D721Med (cell line): ENCODE measurements around the gene DHX34.
"Not testable (repeated sequence)": the region's sequence is repeated elsewhere in the genome, so short reads cannot be mapped to it uniquely, and the experiment has no call there.

Experiments used
- DNase-seq: peaks from one replicate; pipeline ENCODE4 v3.0.0; 2011; ENCODE audit warnings: low spot score; ENCODE audit not compliant: insufficient read length
- FAIRE-seq: peaks from 2 replicates; lab custom pipeline; 2011; peaks lifted over from hg19 to GRCh38; lab: Jason Lieb, UNC
- TF ChIP-seq, protein P1 (sequence below): IDR thresholded peaks from 2 replicates; pipeline ENCODE4 v1.5.1; 2012; ENCODE audit warnings: mild to moderate bottlenecking, control low read depth; ENCODE audit not compliant: insufficient read depth; ENCODE audit errors: missing control alignments

The DHX34 gene

DNA sequence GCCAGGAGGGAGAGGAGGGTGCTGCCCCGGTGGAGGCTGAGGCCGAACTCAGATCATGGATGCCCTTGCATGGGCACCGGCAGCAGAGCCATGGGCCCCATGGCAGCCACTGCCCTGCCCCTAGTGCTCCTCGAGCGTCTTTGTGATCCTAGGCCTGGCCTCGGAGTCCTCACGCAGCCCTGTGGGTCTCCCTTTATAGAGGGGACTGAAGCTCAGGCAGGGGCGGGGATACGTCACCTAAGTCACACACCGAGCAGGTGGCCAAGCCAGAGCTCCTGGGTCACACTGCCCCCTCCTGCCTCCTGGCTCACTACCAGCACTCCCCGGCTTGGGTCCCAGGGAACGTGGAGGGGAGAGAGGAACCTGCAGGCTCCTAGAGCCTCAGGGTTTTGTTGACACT is 28.7 kb downstream of the DHX34 start:
- DNase-seq (peak; percentile 6), FAIRE-seq (no peak)
- TF ChIP-seq, protein P1, sequence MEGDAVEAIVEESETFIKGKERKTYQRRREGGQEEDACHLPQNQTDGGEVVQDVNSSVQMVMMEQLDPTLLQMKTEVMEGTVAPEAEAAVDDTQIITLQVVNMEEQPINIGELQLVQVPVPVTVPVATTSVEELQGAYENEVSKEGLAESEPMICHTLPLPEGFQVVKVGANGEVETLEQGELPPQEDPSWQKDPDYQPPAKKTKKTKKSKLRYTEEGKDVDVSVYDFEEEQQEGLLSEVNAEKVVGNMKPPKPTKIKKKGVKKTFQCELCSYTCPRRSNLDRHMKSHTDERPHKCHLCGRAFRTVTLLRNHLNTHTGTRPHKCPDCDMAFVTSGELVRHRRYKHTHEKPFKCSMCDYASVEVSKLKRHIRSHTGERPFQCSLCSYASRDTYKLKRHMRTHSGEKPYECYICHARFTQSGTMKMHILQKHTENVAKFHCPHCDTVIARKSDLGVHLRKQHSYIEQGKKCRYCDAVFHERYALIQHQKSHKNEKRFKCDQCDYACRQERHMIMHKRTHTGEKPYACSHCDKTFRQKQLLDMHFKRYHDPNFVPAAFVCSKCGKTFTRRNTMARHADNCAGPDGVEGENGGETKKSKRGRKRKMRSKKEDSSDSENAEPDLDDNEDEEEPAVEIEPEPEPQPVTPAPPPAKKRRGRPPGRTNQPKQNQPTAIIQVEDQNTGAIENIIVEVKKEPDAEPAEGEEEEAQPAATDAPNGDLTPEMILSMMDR: no peak

DNA sequence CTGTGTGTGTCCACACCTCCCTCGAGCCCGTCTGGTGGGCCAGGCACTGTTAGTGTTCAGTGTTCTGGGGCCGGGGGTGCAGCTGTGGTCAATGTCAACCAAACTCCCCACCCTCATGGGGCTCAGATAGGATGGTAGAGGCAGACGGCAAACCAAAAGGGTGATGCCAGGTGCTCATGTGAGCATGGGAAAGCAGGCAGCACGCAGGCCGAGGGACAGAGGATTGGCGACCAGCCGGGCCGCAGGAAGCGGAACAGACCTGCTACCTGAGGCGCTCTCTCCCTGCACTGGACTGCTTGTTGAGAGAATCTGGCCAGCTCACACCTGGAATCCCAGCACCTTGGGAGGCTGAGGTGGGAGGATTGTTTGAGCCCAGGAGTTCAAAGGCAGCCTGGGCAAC is 29.1 kb downstream of the DHX34 start:
- TF ChIP-seq, protein P1: no peak
- DNase-seq (peak; percentile 3), FAIRE-seq (no peak)

DNA sequence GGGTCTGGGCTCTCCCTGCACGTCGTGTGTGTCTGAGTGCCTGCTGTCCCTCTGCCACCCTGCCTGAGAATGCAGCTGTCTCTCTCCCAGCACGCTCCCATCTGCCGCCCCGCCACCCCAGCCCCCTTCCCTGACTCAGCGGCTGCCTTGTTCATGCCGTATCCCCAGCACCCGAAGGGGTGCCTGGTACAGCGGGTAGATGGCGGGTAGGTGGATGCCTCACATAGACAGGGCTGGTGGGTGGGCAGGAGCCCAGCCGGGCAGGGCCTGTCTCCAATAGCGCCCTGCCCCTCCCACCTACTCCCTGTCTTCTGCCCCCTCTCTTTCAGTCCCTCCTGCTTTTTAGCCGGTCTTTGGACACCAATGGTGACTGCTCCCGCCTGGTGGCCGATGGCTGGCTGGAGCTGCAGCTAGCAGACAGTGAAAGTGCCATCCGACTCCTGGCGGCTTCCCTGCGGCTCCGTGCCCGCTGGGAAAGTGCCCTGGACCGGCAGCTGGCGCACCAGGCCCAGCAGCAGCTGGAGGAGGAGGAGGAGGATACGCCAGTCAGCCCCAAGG is 30.3 kb downstream of the DHX34 start:
- TF ChIP-seq, protein P1: no peak
- FAIRE-seq (no peak), DNase-seq (peak; percentile 7)

DNA sequence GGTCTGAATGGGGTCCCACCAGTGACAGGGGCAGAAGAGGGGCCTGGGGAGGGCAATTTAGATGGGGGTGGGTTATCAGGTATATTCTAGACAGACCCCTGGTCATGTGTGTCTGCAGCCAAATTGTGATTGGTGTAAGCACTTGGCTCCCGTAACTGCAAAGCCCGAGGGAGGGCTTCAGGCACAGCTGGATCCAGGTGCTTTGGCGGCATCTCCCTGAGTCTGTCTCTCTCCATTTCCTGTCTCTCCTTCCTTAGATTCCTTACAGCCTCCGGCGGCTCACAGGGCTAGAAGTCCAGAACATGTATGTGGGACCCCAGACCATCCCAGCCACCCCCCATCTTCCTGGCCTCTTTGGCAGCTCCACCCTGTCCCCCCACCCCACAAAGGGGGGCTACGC is 31.4 kb downstream of the DHX34 start:
- TF ChIP-seq, protein P1: no peak
- FAIRE-seq (no peak), DNase-seq (peak; percentile 3)

DNA sequence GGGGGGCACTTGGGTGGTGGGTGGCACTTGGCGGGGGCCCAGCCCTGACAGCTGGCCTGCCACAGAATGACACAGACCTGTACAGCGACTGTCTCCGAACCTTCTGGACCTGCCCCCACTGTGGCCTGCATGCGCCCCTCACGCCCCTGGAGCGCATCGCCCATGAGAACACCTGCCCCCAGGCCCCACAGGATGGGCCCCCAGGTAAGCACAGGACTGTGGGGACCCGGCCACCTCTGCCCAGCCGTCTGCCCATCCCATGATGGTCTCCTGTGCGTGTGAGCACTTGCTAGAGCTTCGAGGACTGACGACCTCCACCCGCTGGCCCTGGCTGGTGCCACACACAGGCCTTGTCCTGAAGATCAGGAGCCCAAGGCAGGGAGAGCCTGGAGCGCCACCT is 32.0 kb downstream of the DHX34 start:
- TF ChIP-seq, protein P1: no peak
- no peak for FAIRE-seq

DNA sequence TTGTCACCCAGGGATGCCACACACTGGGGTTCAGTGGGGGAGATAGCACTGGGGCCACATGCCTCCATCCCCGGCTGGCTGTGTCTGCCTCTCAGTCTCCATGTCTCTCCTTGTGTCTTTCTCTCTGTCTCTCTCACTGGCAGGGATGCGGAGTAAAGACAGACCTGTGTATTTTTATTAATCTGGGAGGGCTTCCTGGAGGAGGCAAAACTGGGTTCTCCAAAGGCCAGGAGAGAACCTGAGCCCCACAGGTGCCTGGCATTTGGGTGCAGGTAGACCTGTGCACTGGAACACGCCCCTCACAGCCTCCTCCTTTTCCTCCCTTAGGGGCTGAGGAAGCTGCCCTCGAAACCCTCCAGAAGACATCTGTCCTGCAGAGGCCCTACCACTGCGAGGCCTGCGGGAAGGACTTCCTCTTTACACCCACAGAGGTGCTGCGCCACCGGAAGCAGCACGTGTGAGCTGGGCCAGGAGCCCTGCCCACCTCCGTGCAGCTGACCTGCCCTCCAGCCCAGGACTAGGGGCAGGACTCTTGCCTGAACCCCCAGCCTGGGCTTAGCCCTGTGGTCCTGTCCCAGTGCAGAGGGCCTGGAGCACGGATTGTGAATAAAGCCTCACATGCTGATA is 32.7 kb downstream of the DHX34 start:
- FAIRE-seq: no peak
- DNase-seq: peak; percentile 3

More for the DNA sequence above, 32.0 kb downstream of the DHX34 start:
- DNase-seq: no peak

DNA sequence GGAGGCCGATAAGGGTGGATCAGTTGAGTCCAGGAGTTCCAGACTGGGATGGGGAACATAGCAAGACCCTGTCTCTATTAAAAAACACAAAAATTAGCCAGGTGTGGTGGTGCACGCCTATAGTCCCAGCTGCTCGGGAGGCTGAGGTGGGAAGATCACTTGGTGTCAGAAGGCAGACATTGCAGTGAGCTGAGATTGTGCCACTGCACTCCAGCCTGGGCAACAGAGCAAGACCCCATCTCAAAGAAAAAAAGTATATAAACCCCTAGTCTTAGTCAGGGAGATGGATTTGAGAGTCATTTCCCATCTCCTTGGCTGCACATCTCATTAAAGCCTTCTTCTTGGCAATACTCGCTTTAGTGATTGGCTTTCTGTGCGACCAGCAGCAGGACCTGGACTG is 34.8 kb downstream of the DHX34 start:
- not testable (repeated sequence) for DNase-seq, FAIRE-seq

More for the DNA sequence above, 32.7 kb downstream of the DHX34 start:
- TF ChIP-seq, protein P1: no peak

DNA sequence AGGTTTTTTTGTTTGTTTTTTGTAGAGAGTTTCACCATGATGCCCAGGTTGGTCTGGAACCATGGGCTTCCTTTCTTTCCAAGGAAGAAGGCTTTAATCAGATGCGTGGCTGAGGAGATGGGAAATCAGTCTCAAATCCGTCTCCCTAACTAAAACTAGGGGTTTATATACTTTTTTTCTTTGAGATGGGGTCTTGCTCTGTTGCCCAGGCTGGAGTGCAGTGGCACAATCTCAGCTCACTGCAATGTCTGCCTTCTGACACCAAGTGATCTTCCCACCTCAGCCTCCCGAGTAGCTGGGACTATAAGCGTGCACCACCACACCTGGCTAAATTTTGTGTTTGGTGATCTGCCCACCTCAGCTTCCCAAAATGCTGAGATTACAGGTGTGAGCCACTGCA is 35.4 kb downstream of the DHX34 start:
- FAIRE-seq, DNase-seq: not testable (repeated sequence)

DNA sequence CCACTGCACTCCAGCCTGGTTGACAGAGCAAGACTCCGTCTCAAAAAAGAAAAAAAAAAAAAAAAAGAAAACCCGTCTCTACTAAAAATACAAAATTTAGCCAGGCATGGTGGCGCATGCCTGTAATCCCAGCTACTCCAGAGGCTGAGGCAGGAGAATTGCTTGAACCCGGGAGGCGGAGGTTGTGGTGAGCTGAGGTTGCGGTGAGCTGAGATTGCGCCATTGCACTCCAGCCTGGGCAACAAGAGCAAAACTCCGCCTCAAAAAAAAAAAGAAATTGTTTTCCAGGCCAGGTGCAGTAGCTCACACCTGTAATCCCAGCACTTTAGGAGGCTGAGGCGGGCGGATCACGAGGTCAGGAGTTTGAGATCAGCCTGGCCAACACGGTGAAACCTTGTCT is 37.5 kb downstream of the DHX34 start:
- FAIRE-seq, DNase-seq: not testable (repeated sequence)

DNA sequence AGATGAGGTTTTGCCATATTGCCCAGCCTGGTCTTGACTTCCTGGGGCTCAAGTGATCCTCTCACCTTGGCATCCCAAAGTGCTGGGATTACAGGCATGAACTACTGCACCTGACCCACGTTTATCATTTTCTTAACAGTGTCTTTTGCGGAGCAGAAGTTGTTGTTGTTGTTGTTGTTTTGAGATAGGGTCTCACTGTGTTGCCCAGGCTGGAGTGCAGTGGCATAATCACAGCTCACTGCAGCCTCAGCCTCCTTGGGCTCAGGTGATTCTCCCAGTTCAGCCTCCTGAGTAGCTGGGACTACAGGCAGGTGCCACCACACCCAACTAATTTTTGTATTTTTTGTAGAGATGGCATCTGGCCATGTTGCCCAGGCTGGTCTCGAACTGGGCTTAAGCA is 38.5 kb downstream of the DHX34 start:
- not testable (repeated sequence) for FAIRE-seq, DNase-seq

DNA sequence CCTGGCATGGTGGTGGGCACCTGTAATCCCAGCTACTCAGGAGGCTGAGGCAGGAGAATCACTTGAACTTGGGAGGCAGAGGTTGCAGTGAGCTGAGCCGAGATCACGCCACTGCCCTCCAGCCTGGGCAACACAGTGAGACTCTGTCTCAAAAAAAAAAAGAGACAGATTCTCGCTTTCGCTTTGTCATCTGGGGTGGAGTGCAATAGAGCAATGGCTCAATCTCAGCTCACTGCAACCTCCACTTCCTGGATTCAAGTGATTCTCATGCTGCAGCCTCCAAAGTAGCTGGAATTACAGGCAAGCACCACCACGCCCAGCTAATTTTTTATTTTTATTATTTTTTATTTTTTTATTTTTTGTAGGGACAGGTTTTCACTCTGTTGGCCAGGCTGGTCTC is 39.6 kb downstream of the DHX34 start:
- not testable (repeated sequence) for FAIRE-seq, DNase-seq
